ENCODE results near the gene SYNE2.

GRCh38 chr14:64215978-64216377, 363.2 kb downstream of the SYNE2 start:
- no peak for TF ChIP-seq SMC3 (conservative IDR thresholded peaks at IDR 0.05; ENCODE audit: poor library complexity)
- TF ChIP-seq CTCF (IDR thresholded peaks at IDR 0.05; ENCODE audit: poor library complexity, severe bottlenecking): no peak
- TF ChIP-seq EZH2 (IDR thresholded peaks at IDR 0.05; ENCODE audit: borderline replicate concordance, insufficient read depth, low read length, poor library complexity, severe bottlenecking): no peak
- TF ChIP-seq RAD21 (conservative IDR thresholded peaks at IDR 0.05): no peak
- no peak for TF ChIP-seq POLR2AphosphoS5 (IDR thresholded peaks at IDR 0.05)
- TF ChIP-seq EP300 (conservative IDR thresholded peaks at IDR 0.05; ENCODE audit: poor library complexity, severe bottlenecking): no peak
- TF ChIP-seq, protein P1, sequence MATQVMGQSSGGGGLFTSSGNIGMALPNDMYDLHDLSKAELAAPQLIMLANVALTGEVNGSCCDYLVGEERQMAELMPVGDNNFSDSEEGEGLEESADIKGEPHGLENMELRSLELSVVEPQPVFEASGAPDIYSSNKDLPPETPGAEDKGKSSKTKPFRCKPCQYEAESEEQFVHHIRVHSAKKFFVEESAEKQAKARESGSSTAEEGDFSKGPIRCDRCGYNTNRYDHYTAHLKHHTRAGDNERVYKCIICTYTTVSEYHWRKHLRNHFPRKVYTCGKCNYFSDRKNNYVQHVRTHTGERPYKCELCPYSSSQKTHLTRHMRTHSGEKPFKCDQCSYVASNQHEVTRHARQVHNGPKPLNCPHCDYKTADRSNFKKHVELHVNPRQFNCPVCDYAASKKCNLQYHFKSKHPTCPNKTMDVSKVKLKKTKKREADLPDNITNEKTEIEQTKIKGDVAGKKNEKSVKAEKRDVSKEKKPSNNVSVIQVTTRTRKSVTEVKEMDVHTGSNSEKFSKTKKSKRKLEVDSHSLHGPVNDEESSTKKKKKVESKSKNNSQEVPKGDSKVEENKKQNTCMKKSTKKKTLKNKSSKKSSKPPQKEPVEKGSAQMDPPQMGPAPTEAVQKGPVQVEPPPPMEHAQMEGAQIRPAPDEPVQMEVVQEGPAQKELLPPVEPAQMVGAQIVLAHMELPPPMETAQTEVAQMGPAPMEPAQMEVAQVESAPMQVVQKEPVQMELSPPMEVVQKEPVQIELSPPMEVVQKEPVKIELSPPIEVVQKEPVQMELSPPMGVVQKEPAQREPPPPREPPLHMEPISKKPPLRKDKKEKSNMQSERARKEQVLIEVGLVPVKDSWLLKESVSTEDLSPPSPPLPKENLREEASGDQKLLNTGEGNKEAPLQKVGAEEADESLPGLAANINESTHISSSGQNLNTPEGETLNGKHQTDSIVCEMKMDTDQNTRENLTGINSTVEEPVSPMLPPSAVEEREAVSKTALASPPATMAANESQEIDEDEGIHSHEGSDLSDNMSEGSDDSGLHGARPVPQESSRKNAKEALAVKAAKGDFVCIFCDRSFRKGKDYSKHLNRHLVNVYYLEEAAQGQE (IDR thresholded peaks at IDR 0.05; ENCODE audit: borderline replicate concordance): no peak

Measured in neural cell (in vitro differentiated cells).